Breast epithelium (tissue), 4 donors: ENCODE data around the gene LDLRAD4. TPM values are rescaled to one million over a fixed set of nuclear protein-coding genes. Genes with fewer than 3 reads are reported as not detected.

Experiments used
- DNase-seq, 2 donors: peaks; one replicate each; pipeline ENCODE4 v3.0.0-alpha.2; 2019; ENCODE audit warnings: low spot score in 2 of 2
- H3K27ac ChIP-seq, 2 donors: fragments of 200-600 bp; sonication (generic) in 1 of 2; one replicate each; pipeline ENCODE4 v1.5.1; 2016 to 2019; ENCODE audit warnings: mild to moderate bottlenecking in 1 of 2
- H3K27me3 ChIP-seq, 2 donors: fragments of 200-600 bp; sonication (generic) in 1 of 2; one replicate each; pipeline versions ENCODE4 v1.5.1 to v1.6.0; 2017 to 2019; ENCODE audit warnings: control low read depth in 1 of 2, mild to moderate bottlenecking in 1 of 2
- H3K36me3 ChIP-seq: fragments of 200-600 bp; one replicate; pipeline ENCODE4 v1.5.1; 2019
- H3K4me1 ChIP-seq, 2 donors: fragments of 200-600 bp; sonication (generic); one replicate each; pipeline ENCODE4 v1.5.1; 2016 to 2019; ENCODE audit warnings: control low read depth in 1 of 2
- H3K4me3 ChIP-seq, 3 donors: fragments of 200-600 bp; sonication (generic); 1 replicate in 2 of 3; 2 replicates in 1 of 3; pipeline ENCODE4 v1.5.1; 2016 to 2019; ENCODE audit warnings: mild to moderate bottlenecking in 3 of 3, moderate library complexity in 2 of 3
- H3K9me3 ChIP-seq, 2 donors: fragments of 200-600 bp; sonication (generic) in 1 of 2; one replicate each; pipeline ENCODE4 v1.5.1; 2016 to 2019; ENCODE audit warnings: control low read depth in 1 of 2
- POLR2A ChIP-seq: fragments of 450-650 bp; IDR thresholded peaks from one replicate; pipeline ENCODE4 v1.6.1; 2016; ENCODE audit warnings: antibody characterized with exemption, mild to moderate bottlenecking, moderate library complexity
- POLR2AphosphoS5 ChIP-seq, 3 donors: sonication (generic); formaldehyde crosslinking; IDR thresholded peaks; one replicate each; pipeline ENCODE4 v1.6.1; 2017; ENCODE audit warnings: antibody characterized with exemption in 3 of 3
- intact Hi-C: fragments of 100-400 bp; cut with DNase I; formaldehyde crosslinking; loops from one replicate; pipeline ENCODE4 v1.15.1; 2023; ENCODE audit warnings: low total_unique reads
- total RNA-seq, 3 donors: library from RNA; depleted of rRNA; stranded (reverse); fragments of >200 nt; gene quantifications; one replicate each; pipeline ENCODE4 v1.1.0, GENCODE V29; 2016
- TF ChIP-seq, protein P1 (sequence below), 3 donors: fragments of 450-650 bp; IDR thresholded peaks; one replicate each; pipeline ENCODE4 v1.5.1; 2016 to 2017; ENCODE audit warnings: antibody characterized with exemption in 3 of 3, mild to moderate bottlenecking in 3 of 3, moderate library complexity in 3 of 3

Gene LDLRAD4
- total RNA-seq, 3 donors from 2014 or later = 28.5 to 94.3 (median 42.9) TPM

DNA sequence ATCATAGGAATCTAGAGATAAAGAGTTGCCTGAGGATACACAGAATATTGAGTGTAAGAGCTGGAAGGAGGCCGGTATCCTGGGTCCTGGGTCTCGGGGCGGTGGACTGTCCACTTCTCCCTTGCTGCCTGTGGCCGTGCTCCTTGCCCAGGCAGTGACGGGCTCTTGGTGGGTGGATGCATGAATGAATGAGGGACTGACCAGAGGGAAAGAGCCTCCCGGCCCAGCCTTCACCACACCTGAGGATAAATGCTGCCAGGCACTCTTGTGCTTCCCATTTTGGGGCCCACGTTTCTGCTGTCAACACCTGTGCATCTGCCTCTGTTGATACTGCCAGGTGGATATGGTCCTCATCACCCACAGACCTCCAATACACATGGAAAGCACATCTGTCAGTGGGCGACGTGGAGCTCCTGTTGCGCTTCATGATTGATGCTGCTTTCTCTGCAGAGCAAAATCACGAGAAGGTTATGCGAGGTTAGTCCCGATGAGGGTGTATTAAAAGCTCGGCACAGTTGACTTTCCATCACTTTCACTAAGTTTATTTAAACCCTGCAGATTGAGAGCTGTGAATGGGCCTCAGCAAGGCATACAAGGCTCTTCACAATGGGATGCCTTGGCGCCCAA lies 211.4 kb downstream of the LDLRAD4 start:
- TF ChIP-seq, protein P1, sequence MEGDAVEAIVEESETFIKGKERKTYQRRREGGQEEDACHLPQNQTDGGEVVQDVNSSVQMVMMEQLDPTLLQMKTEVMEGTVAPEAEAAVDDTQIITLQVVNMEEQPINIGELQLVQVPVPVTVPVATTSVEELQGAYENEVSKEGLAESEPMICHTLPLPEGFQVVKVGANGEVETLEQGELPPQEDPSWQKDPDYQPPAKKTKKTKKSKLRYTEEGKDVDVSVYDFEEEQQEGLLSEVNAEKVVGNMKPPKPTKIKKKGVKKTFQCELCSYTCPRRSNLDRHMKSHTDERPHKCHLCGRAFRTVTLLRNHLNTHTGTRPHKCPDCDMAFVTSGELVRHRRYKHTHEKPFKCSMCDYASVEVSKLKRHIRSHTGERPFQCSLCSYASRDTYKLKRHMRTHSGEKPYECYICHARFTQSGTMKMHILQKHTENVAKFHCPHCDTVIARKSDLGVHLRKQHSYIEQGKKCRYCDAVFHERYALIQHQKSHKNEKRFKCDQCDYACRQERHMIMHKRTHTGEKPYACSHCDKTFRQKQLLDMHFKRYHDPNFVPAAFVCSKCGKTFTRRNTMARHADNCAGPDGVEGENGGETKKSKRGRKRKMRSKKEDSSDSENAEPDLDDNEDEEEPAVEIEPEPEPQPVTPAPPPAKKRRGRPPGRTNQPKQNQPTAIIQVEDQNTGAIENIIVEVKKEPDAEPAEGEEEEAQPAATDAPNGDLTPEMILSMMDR (IDR thresholded peaks at IDR 0.05) = no peak
- TF ChIP-seq POLR2A = no peak
- TF ChIP-seq POLR2AphosphoS5 (IDR thresholded peaks at IDR 0.05) = no peak
- intact Hi-C loops = no loop called here
- no peak for DNase-seq
- Histone ChIP-seq H3K4me3 (no peak overlapping the region), H3K9me3 (no peaks in the 10 kb centered on the region), H3K4me1 (no peaks in the 10 kb centered on the region), H3K27ac (no peak overlapping the region), H3K27me3 (no peaks in the 10 kb centered on the region), H3K36me3 (no peaks in the 10 kb centered on the region)

DNA sequence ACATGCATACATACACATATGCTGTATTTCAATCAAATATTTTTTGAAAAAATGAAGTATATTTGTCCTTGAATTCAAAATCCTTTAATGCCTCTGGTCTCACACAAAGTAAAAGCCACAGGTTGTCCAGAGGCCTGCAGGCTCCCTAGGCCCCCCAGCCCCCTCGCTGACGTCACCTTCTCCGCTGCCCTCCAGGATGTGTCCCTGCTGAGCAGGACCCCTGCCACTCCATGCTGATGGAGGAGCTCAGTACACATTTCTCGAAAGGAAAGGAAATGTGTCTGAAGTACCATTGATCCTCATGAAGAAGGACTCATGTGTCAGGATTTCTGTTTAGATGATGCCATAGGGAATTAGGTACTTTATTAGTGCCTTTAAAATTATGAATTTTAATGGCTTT lies 212.1 kb downstream of the LDLRAD4 start:
- Histone ChIP-seq H3K4me1 (no peaks in the 10 kb centered on the region), H3K27ac (no peak overlapping the region), H3K9me3 (no peaks in the 10 kb centered on the region), H3K4me3 (no peak overlapping the region), H3K27me3 (no peaks in the 10 kb centered on the region), H3K36me3 (no peaks in the 10 kb centered on the region)
- TF ChIP-seq POLR2A = no peak
- TF ChIP-seq, protein P1 (IDR thresholded peaks at IDR 0.05) = no peak
- no peak for TF ChIP-seq POLR2AphosphoS5 (IDR thresholded peaks at IDR 0.05)
- intact Hi-C loops = no loop called here
- DNase-seq = no peak

DNA sequence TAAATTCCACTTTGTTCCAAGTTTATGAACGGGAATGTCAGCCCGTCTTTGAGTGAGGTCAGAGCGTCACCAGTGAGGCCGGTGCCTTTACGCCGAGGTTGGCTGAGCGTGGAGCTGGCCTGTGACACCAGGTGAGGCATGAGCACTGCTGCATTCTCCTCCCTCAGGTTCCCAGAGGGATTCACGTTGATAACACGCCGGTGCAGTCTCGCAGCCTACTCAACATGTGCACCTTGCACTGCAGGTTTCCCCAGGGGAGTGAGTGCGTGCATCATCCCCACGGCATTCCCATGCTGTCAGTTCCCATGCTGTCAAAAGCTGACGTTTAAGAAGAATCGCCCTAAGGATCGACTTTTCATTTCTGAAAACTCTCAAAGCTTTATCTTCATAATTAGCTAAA lies 213.3 kb downstream of the LDLRAD4 start:
- intact Hi-C loops = no loop called here
- no peak for TF ChIP-seq POLR2AphosphoS5 (IDR thresholded peaks at IDR 0.05)
- TF ChIP-seq, protein P1 (IDR thresholded peaks at IDR 0.05) = no peak
- no peak for TF ChIP-seq POLR2A
- H3K9me3 ChIP-seq = no peaks in the 10 kb centered on the region
- DNase-seq = no peak
- H3K27ac ChIP-seq = no peak overlapping the region
- H3K4me1 ChIP-seq = no peaks in the 10 kb centered on the region
- H3K4me3 ChIP-seq = no peak overlapping the region
- H3K36me3 ChIP-seq = no peaks in the 10 kb centered on the region
- H3K27me3 ChIP-seq = no peaks in the 10 kb centered on the region

DNA sequence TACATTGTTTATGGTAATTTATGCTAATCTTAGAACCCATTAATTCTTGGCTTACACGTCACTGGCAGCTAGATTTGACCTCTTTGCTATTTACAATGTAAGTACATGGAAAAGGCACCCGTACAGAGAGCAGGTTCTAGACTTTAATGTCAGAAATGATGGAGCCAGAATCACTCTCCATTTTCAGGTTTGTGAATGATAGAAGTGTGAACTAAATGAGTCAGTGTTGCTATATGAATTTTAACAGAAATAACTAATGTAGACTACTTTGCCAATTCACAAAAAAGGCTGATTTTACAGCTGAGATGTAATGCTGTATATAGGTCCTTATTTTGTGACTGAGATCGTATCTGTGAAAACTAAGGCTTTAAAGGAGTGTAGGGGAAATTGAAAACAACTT lies 214.6 kb downstream of the LDLRAD4 start:
- intact Hi-C loops = no loop called here
- no peaks in the 10 kb centered on the region for H3K9me3 ChIP-seq
- H3K27me3 ChIP-seq = no peaks in the 10 kb centered on the region
- H3K4me1 ChIP-seq = peaks cover 0 to 4% of the 10 kb centered on the region in 2 donors
- DNase-seq = no peak
- H3K27ac ChIP-seq = no peak overlapping the region
- no peak overlapping the region for H3K4me3 ChIP-seq
- no peaks in the 10 kb centered on the region for H3K36me3 ChIP-seq
- TF ChIP-seq, protein P1 (IDR thresholded peaks at IDR 0.05) = no peak
- TF ChIP-seq POLR2AphosphoS5 (IDR thresholded peaks at IDR 0.05) (no peak), POLR2A (no peak)

DNA sequence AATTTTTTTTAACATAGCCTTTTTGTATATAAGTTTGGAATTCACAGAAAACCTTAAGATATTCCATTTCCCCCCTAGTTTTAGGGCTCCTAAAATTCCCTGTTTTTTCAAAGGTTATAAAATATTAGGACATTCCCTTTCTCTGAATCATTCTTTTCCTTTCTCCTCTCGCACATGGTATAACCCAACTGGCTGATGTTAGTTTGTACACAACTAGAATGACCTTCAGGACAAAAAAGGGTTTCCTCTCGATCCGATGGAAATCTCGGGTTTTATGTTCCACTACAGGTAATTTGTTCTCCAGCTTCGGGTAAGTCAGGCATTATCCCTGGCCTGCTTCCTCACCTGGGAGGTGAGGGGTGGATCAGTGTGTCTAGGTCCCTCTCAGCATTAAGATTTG lies 215.1 kb downstream of the LDLRAD4 start:
- Histone ChIP-seq H3K9me3 (no peaks in the 10 kb centered on the region), H3K4me3 (no peak overlapping the region), H3K36me3 (no peaks in the 10 kb centered on the region), H3K27me3 (no peaks in the 10 kb centered on the region), H3K27ac (no peak overlapping the region), H3K4me1 (peaks cover 0 to 4% of the 10 kb centered on the region in 2 donors)
- TF ChIP-seq POLR2A (no peak), POLR2AphosphoS5 (IDR thresholded peaks at IDR 0.05) (no peak)
- TF ChIP-seq, protein P1 (IDR thresholded peaks at IDR 0.05) = no peak
- no peak for DNase-seq
- intact Hi-C loops = no loop called here
